Right ventricle myocardium superior (tissue), 1 donor: Measurements from ENCODE around the gene POLR3F. TPM values are rescaled to one million over a fixed set of nuclear protein-coding genes. Genes with fewer than 3 reads are reported as not detected.

ENCODE experiments used
- ATAC-seq: fragments of 200-7000 bp; cut with Tn5 transposase; one replicate; pipeline ENCODE4 v1.9.1; 2020; ENCODE audit warnings: mild to moderate bottlenecking; ENCODE audit not compliant: poor library complexity
- DNase-seq: peaks from one replicate; pipeline ENCODE4 v3.0.0-alpha.2; 2020
- intact Hi-C: fragments of 100-400 bp; cut with DNase I; formaldehyde crosslinking; loops from one replicate; pipeline ENCODE4 v1.11.2; 2022
- long read RNA-seq: library from polyadenylated mRNA; unstranded; transcript quantifications from one replicate; pipeline ENCODE4 v2.0.0, GENCODE V29; 2021
- total RNA-seq: library from RNA; stranded (reverse); fragmentation: NEBNext Ultra II Directional; extraction: Animal tissue kit (Norgen Biotek cat#: 25700); gene quantifications from one replicate; pipeline ENCODE4 v1.2.1, GENCODE V29; 2021
- donor health status: DM: no; HTN: yes; CAD: no; lungs with severe emphysema.

POLR3F gene
- total RNA-seq = 5.2 TPM
- long read RNA-seq, transcript POLR3F-201 (9 exons, 2,416 nt) = major isoform, 5 of 10 reads
- long read RNA-seq, partial matches to known transcripts = 0 of 10 reads
- long read RNA-seq, other reads (novel, unspliced or antisense) = 4 of 10 reads

- intact Hi-C loops = no loop called here
- ATAC-seq (peak; percentile 100), DNase-seq (peak; percentile 98)
Observed at GRCh38 chr20:18466894-18467730, at the start of gene POLR3F, which contains the start of gene DZANK1. POLR3F (plus strand) TSS chr20:18467390; CDS start chr20:18467507, 117 bp downstream. DZANK1 (minus strand) TSS chr20:18467030; CDS start chr20:18465358, 1,672 bp downstream.

GRCh38 chr20:18421608-18422007, 45.6 kb upstream of the POLR3F start:
- intact Hi-C loops = no loop called here

GRCh38 chr20:18427214-18427613, 40.0 kb upstream of the POLR3F start:
- DNase-seq = no peak
- ATAC-seq = no peak
- intact Hi-C loops = no loop called here

More at GRCh38 chr20:18421608-18422007, 45.6 kb upstream of the POLR3F start:
- DNase-seq (no peak), ATAC-seq (no peak)

- ATAC-seq (peak; percentile 61), DNase-seq (peak; percentile 48)
- intact Hi-C loops = no loop called here
Observed at GRCh38 chr20:18428490-18429173, 38.6 kb upstream of the POLR3F start.

GRCh38 chr20:18430172-18430826, 36.9 kb upstream of the POLR3F start:
- no peak for ATAC-seq
- intact Hi-C loops = no loop called here
- no peak for DNase-seq

- intact Hi-C loops = no loop called here
- no peak for ATAC-seq
- DNase-seq = no peak
Observed at GRCh38 chr20:18431206-18431605, 36.0 kb upstream of the POLR3F start.

GRCh38 chr20:18436847-18437246, 30.3 kb upstream of the POLR3F start:
- DNase-seq (no peak), ATAC-seq (no peak)
- intact Hi-C loops = no loop called here

- ATAC-seq (no peak), DNase-seq (no peak)
- intact Hi-C loops = no loop called here
Observed at GRCh38 chr20:18440403-18440802, 26.8 kb upstream of the POLR3F start.

- DNase-seq = no peak
Observed at GRCh38 chr20:18443886-18444285, 23.3 kb upstream of the POLR3F start.

GRCh38 chr20:18456600-18456999, 10.6 kb upstream of the POLR3F start:
- ATAC-seq (no peak), DNase-seq (no peak)
- intact Hi-C loops = no loop called here

More at GRCh38 chr20:18443886-18444285, 23.3 kb upstream of the POLR3F start:
- intact Hi-C loops = no loop called here
- no peak for ATAC-seq

- intact Hi-C loops = no loop called here
- DNase-seq = no peak
- no peak for ATAC-seq
Observed at GRCh38 chr20:18465536-18466200, 1.5 kb upstream of the POLR3F start.

GRCh38 chr20:18466574-18466893, 656 bp upstream of the POLR3F start:
- DNase-seq = no peak
- ATAC-seq = peak; percentile 75
- intact Hi-C loops = no loop called here

GRCh38 chr20:18477218-18477617, 10.0 kb downstream of the POLR3F start:
- DNase-seq (no peak), ATAC-seq (no peak)
- intact Hi-C loops = no loop called here

GRCh38 chr20:18477821-18478220, 10.6 kb downstream of the POLR3F start:
- ATAC-seq (no peak), DNase-seq (no peak)
- intact Hi-C loops = no loop called here

- intact Hi-C loops = no loop called here
- ATAC-seq = no peak
Observed at GRCh38 chr20:18481596-18481995, 14.4 kb downstream of the POLR3F start.

GRCh38 chr20:18488301-18488700, 21.1 kb downstream of the POLR3F start:
- no peak for ATAC-seq

More at GRCh38 chr20:18481596-18481995, 14.4 kb downstream of the POLR3F start:
- DNase-seq = no peak

GRCh38 chr20:18496042-18496441, 28.9 kb downstream of the POLR3F start:
- DNase-seq (no peak), ATAC-seq (no peak)
- intact Hi-C loops = no loop called here

More at GRCh38 chr20:18488301-18488700, 21.1 kb downstream of the POLR3F start:
- DNase-seq = no peak
- intact Hi-C loops = no loop called here

- intact Hi-C loops = no loop called here
- ATAC-seq = peak; percentile 100
- peak; percentile 94 for DNase-seq
Observed at GRCh38 chr20:18496740-18497592, 29.8 kb downstream of the POLR3F start, which contains the start of gene RBBP9. RBBP9 (minus strand) TSS chr20:18497225; CDS start chr20:18497167, 58 bp downstream.
